ENCODE measurements around the gene CTU1.

CTU1 gene

DNA sequence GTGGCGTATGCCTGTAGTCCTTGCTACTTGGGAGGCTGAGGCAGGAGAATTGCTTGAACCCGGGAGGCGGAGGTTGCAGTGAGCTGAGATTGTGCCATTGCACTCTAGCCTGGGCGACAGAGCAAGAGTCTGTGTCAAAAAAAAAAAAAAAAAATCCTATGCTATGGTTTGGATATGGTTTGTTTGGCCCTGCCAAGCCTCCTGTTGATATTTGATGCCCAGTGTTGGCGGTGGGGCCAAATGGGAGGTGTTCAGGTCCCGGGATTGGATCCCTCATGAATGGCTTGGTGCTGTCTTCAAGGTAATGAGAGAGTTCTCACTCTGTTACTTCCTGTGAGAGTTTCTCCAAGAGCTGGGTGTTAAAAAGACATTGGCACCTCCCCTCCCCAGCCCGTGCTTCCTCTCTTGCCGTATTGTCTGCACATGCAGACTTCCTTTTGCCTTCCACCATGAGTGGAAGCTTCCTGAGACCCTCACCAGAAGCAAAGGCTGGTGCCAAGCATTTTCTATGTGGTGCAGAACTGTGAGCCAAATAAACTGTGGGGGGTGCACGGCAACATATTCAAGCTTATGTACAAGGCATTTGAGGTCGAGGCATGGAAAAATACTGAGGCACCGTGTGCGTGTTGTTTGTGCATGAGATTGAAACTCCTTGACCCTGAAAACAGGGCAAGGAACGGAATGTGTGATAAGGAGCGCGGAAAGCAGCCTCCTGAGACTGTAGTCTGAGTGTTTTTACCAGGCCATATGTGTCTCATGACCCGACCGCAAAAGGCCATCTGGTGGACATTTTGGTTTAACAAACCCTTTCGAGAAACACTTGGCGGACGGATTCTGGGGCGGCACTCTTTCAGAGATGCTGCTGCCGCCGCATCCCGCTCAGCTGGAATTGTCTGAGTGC is 23.8 kb upstream of the CTU1 start:
- peak; percentile 66 for DNase-seq

DNA sequence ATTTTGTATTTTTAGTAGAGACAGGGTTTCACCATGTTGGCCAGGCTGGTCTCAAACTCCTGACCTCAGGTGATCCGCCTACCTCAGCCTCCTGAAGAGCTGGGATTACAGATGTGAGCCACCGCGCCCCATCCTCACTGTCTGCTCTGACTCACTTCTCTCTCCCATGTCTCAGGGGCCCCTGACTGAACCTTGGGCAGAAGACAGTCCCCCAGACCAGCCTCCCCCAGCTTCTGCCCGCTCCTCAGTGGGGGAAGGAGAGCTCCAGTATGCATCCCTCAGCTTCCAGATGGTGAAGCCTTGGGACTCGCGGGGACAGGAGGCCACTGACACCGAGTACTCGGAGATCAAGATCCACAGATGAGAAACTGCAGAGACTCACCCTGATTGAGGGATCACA is 21.5 kb upstream of the CTU1 start:
- DNase-seq = no peak

DNA sequence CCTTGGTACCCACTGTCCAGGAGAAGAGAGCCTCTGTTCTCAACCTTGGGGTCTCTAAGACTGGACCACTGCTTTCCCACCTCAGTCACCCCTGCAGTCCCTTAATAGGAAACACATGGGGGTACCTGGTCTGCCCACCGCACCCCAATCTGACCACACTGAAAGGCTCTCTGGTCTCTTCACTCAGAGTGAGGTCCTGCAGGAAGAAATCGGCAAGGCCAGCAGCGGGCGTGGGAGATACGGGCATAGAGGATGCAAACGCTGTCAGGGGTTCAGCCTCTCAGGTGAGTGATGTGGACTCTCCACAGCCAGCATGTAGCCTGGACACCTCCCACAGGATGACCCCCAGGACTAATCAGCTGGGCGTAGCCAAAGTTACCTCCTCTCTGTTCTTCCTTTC is 20.0 kb upstream of the CTU1 start:
- no peak for DNase-seq

DNA sequence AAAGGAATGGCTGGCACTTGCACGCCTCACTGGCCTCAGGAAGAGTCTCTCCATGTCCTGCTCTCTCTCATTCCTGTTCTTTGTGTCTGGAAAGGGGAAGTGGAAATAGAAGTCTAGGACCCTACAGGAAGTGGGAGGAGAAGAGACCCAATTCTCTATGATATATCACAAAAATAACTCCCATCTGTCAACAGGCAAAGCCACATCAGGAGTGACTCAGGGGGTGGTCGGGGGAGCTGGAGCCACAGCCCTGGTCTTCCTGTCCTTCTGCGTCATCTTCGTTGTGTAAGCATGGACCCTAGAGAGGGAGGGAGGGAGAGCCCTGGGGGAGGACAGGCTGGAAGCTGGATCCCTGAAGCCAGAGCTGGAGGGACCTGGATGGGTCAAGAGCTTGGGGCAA is 19.5 kb upstream of the CTU1 start:
- DNase-seq = peak; percentile 96

DNA sequence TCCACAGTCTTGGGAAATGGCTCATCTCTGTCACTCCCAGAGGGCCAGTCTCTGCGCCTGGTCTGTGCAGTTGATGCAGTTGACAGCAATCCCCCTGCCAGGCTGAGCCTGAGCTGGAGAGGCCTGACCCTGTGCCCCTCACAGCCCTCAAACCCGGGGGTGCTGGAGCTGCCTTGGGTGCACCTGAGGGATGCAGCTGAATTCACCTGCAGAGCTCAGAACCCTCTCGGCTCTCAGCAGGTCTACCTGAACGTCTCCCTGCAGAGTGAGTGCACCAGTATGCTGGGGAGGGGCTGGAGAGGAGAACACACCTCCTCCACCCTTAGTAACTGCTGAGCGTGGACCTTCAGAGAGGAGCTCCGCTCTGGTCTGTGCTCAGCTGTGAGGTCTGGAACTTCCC is 18.8 kb upstream of the CTU1 start:
- DNase-seq = no peak

DNA sequence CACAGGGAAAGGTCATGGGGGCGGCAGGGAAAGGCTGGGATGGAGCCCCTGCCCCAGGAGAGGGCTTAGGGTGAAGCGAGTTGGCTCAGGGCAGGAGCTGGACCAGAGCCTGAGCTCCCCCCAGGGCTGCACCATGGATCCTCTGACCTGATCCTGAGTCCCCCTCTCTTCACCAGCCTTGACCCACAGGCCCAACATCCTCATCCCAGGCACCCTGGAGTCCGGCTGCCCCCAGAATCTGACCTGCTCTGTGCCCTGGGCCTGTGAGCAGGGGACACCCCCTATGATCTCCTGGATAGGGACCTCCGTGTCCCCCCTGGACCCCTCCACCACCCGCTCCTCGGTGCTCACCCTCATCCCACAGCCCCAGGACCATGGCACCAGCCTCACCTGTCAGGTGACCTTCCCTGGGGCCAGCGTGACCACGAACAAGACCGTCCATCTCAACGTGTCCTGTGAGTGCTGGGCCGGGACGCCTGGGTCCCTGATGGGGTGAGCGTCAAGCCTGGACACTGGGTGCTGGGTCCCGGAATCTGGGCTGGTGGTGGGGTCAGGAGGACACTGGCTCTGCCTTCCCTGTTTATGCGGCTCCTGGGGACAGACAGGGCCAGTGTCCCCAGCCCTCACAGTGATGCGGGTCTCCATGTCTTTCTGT is 17.3 kb upstream of the CTU1 start:
- no peak for DNase-seq

DNA sequence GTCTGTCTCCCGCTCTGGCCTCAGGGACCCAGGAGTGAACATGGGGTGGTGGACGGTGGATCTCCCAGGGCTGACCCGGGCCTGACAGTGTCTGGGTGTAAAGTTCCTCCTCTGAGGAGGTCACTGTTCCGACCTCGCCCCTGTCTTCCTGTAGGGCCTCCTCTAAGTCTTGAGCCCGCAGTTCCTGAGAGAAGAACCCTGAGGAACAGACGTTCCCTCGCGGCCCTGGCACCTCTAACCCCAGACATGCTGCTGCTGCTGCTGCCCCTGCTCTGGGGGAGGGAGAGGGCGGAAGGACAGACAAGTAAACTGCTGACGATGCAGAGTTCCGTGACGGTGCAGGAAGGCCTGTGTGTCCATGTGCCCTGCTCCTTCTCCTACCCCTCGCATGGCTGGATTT is 16.5 kb upstream of the CTU1 start, which contains the start of gene SIGLEC9:
TSS of gene SIGLEC9 (plus strand) at position 178 of the 400 bp plus-strand sequence. CDS start at position 247, 69 bp downstream.
- DNase-seq = peak; percentile 69

DNA sequence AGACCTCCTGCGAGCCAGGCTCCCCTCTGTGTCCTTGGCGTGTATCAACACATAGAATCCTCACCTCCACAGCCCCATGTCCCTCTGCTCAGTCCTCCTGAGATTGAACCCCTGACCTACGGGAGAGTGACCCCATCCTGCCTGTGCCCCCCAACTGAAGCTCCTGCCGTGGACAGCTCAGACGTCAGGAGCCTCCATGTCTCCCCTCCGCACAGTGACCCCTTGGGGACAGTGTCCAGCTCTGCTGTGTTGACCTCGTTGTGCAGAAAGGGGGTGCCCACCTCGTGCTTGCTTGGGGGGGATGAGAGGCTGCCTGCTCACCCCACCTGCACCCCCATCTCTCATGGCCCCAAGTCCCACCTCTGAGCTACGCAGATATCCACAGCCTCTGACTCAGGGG is 16.0 kb upstream of the CTU1 start:
- DNase-seq = no peak

DNA sequence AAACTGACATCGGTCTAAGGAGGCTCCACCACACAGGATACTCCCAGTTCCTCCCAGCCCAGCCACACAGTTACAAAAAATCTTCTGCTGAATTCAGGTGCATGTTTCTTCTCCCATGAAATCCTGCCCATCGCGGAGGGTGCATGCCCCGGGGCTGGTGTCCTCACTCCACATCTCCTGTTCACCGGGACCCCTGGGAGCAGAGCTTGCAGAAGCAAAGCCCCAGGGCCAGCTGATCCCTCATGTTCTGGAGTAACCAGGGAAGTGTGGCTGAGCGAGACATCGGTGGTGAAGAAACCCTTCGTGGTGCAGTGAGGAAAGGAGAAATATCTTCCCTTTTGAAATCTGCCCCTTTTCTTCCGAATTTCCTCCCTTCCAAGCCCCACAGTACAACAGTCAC is 15.6 kb upstream of the CTU1 start:
- DNase-seq = peak; percentile 51

DNA sequence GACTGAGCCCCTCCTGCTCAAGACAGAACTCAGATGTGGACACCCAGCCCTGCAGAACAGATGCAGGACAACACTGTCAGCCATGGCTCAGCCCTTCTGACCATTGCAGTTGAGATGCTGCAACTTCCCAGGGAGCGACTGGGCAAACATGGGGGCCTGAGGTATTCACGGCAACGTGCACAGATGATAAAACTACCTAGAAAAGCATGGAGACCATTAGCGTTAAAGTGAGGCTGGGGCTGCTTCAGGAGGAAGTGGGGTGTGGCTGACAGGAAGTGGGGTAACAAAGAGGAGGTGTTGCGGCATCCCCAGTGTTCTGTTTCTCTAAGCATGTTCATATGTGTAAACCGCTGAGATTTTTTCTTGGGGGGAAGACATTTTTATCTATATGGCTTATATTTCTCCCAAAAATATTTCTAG is 15.2 kb upstream of the CTU1 start:
- peak; percentile 76 for DNase-seq

DNA sequence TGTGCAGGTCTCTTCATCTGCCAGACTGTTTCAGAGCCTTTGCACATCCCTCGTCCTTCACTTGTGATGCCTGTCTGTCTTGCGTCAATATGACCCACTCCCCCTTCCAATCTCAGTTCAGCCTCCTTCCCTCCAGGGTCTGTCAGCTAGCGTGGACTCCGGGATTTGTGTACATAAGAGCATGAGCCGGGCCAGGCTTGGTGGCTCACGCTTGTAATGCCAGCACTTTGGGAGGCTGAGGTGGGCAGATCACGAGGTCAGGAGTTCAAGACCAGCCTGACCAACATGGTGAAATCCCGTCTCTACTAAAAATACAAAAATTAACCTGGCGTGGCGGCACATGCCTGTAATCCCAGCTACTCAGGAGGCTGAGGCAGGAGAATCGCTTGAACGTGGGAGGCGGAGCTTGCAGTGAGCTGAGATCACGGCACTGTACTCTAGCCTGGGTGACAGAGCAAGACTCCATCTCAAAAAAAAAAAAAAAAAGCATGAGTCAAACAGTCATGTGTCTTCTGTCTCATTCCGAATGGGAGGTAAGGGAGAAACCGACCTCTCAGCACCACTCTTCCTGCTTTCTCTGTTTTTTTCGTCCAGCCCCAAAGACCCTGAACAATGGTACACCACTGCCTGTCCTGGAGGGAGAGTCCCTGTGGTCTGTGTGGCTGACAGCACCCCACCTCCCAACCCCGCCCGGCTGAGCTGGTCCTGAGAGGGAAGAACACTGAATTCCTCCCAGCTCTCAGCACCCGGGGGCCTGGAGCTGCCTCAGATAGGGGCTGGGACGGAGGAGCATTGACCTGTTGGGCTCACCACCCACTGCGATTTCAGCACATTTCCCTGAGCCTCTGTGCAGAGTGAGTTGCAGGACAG is 14.1 kb upstream of the CTU1 start:
- peak; percentile 90 for DNase-seq

DNA sequence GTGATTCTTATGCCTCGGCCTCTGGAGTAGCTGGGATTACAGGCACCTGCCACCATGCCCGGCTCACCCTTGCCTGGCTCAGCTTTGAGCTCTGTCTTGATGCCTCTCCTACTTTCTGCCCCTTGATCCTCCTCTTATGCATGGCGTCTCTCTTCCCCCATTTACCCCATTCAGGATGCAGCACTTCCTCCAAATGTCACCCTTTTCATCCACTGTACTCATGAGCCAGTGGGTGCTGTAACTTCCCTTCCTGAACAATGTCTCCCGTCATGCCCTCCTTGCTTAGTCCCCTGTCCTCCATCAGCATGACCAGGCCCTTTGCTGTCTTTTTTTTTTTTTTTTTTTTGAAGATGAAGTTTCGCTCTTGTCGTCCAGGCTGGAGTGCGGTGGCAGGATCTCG is 13.0 kb upstream of the CTU1 start:
- peak; percentile 80 for DNase-seq

DNA sequence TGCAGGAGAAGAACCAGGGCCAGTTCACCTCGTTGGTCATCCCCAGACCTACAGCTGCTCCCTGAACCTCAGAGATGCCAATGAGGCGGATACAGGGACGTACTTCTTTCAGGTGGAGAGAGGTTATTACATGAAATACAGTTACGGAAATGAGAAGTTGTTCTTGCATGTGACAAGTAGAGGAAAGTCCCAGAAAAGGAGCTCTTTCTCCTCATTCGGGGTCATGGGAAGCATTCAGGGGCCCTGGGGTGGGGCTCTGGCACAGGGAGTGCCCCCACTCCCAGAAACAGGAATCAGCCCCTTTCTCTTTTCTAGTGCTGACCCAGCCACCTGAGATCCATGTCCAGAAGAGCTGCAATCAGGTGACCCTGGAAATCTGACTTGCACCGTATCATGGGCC is 12.0 kb upstream of the CTU1 start:
- peak; percentile 69 for DNase-seq

DNA sequence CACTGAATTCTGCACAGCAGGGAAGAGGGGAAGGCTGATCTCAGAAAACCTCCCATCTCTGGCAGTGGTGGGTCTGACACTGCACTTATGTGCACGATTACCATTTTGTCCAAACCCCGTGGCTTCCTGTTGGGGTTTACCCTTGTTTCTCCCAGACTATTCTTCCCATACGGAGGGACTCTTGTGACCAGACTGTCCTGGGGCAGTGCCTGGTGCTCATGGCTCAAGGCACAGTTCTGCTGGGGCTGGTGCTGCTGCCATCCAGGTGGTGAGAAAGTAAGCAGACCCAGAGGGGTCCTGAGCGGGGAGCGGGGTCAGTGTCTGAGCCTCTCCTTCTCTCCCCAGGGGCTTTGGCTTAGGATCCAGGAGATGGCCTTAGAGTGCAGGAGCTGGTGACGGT is 11.4 kb upstream of the CTU1 start:
- peak; percentile 86 for DNase-seq

DNA sequence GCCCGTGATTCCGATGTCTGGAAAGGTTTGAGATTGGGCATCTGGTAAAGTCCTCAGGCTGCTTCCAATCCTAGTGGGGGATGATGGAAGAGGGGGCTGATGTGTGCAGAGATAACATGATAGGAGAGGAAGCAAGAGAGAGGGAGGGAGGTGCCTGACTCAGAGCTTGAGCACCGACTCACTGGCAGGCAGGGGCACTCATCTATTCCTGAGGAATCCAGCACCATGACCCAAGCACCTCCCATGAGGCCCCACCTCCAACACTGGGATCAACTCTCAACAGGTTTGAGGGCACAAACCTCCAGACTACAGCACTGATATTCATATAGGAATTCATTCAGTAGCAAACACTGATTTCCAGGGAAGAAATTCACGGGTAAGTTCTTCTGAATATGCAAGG is 10.9 kb upstream of the CTU1 start:
- peak; percentile 56 for DNase-seq

DNA sequence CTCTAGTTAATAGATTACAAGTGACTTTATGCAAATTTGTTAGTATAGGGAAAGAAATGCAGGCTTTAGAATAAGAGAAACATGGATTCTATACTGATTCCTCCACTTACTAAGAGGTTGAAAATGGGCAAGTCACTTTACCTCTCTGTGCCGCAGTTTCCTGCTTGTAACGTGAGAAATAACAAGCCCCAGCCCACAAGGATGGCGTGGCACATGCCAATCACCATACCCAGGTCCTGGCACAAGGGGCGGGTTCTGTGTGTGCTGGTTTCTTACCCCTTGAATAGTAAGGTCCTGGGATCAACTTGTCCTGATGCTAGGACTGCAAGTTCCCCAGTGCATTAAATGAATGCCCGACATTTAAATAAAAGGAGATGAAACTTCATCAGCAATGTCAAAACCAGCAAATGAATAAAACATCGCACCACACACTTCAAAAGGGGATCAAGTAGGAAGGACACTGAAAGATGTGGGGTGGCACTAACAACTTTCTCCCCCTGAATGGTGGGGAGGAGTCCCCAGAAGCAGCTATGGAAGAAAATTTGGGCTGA is 8.6 kb upstream of the CTU1 start:
- DNase-seq = no peak

DNA sequence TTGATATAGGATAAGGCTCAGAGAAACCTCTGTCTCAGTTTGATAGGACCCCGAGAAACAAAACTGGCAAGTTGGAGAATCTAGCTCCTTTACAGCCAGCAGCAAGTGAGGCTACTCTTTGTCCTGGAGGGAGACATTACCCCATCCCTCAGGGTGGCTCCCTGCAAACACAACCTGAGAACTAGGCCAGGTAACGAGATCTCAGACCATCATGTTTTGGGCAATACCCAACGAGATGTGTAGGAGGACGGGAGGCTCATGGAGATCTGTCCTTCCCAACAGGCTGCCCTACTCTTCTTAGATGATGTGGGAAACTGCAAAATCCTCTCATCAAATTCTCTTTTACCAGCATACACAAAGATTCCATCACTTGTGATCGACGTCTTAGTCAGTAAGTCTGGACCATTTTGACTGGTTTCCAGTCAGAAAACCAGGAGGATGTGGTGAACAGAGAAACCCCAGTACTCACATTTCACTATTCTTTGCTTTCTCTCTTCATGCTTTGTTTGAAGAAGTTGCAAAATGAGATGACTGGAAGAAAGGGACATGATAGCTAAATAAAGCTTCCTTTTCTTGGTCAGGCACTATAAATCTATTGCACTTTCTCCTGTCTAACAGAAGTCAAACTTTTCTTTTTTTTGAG is 6.0 kb upstream of the CTU1 start:
- DNase-seq = peak; percentile 88

DNA sequence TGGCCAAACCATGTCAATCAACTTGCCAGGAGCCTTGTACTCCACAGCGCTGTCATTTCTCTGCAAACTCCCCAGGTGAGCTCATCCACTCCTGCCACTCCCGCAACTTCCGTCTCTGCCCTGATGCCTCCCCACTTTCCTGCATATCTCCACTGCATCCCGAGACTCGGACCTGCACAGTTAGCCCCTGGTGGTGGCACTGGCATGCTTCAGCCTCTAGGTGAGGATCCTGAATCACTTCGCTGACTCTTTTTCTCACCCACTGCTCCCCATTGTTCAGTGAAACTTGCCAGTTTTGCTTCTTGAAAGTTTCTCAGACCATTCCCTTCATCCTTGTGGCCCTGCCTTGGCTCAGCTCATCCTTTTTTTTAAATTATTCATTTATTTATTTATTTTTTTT is 3.4 kb upstream of the CTU1 start:
- DNase-seq = no peak

DNA sequence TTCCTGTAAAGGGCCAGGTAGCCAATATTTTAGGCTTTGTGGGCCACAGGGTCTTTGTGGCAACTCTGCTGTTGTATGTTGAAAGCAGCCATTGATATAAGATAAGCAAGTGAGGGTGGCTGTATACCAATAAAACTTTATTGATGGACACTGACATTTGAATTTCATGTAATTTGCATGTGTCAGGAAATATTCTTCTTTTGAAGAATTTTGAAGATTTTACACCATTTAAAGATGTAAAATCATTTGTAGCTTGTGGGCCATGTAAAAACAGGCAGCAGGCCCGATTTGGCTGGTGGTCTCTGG is 2.4 kb upstream of the CTU1 start:
- no peak for DNase-seq

DNA sequence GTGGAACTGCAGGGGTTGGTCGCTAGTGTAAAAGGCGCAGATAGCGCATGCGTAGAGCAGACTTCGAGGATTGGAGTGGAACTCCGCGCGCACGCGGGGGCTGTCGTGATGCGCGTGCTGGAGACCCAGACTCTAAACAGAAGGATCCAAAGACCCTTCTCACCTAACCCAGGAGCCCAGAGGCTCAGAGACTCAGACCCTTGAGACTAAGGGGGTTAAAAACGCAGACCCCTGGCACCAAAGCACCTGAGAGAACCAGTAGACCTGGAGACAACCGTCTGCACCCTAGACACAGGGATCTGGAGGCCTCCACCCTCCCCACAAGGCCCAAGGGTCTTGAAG is 567 bp upstream of the CTU1 start:
- no peak for DNase-seq

DNA sequence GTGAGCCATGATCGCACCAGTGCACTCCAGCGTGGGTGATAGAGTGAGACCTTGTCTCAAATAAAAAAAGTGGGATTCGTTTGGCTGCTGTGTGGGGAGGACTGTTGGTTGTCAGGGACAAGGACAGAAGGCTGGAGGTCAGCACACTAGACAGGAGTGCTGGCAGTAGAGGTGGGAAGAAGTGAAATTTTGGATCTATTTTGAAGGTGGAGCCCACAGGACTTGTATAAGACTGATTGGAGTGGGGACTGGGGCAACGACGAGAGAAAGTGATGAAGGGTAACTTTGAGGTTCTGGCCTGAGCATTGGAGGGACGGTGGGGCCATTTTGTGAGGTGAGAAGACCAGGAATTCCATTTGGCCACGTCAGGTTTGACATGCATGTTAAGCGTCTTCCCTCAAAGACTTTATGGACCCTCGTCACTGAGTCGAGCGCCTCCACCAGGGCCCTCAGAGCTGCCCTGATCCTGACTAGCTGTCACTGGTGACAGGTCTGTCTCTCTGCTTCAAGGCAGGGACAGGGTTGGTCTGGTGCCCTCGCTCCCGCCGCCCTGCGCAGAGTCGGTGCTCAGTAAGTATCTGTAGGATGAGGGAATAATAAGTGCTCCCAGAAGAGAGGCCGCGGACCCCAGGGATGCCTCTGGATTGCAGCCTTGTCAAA is 673 bp downstream of the CTU1 start:
- DNase-seq = no peak

DNA sequence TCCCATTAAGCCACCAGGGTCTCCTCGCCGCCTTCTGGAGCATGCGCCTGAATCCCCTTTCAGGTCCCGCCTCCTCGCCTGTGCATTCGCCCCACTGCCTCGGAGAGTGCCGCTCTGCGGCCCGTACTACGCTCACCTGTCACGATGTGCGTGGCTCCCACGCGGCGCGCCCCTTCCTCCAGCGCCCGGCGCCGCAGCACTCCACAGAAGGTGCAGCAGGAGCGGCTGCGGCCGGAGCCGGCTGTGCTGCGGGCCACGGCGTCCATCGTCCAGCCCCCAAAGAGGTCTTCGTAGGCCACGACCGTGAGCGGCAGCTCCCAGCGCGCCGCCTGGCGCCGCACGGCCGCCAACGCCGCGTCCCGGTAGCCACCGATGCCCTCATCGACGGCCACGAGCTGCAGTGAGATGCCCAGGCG is 4.3 kb downstream of the CTU1 start:
- no peak for DNase-seq
